Measurements from ENCODE around the gene RALB.

DNA sequence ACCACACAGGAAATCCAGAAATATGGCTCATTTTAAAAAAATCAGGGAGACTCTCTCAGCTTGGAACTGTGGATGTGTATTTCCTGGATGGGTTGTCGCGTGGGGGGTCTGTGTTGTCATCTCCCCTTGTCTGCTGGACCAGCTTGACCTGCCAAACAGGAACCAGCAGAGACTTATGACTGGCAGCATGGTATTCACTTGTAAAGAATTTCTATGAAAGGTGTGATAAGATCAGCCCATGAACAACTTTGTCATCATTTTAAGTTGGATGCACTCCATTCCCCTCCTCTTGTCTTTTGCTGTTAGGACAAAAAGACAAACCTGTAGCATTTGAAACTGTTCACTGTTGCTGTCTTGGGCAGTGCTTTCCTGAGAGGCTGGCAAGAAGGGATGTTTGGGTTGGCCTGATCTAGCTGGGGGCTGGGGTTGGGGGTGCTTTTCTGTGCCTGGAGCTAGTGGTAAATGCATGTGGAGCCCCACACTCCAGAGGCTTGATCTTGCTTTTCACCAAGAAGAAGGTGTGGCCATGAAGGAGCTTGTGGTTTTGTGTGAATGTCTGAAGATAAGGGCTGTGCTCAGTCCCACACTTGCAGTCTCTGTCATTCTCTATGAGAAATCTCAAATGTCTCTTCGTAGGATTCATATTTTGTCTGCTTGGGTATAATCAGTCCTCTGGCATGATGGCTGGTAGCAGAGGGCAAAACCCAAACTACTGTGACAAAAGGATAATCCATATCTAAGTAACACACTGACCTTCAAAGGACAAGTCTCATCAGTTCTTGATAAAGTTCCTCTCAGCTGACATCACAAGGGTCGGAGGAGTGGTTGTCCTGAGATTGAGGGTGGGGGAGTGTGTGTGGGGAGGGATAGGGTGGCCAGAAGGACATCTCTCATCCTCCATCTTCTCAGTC, 39.0 kb downstream of the RALB start:
- TF ChIP-seq POLR2A (IDR thresholded peaks at IDR 0.05) (no peak), CTCF (IDR thresholded peaks at IDR 0.05) (no peak), POLR2AphosphoS5 (IDR thresholded peaks at IDR 0.05) (no peak), EP300 (IDR thresholded peaks at IDR 0.05; ENCODE audit: low read depth) (no peak)

Measured in transverse colon (tissue), 4 donors.